NCI-H2081 treated with DMSO at 0.1 percent for 48 hours (cell line): ENCODE results near the gene GOSR1.
"Not testable (repeated sequence)": the region's sequence is repeated elsewhere in the genome, so short reads cannot be mapped to it uniquely, and the experiment has no call there.

Source experiments
- DNase-seq: peaks from one replicate; lab custom pipeline; 2025; lab: John Stamatoyannopoulos, UW

The GOSR1 gene

DNA sequence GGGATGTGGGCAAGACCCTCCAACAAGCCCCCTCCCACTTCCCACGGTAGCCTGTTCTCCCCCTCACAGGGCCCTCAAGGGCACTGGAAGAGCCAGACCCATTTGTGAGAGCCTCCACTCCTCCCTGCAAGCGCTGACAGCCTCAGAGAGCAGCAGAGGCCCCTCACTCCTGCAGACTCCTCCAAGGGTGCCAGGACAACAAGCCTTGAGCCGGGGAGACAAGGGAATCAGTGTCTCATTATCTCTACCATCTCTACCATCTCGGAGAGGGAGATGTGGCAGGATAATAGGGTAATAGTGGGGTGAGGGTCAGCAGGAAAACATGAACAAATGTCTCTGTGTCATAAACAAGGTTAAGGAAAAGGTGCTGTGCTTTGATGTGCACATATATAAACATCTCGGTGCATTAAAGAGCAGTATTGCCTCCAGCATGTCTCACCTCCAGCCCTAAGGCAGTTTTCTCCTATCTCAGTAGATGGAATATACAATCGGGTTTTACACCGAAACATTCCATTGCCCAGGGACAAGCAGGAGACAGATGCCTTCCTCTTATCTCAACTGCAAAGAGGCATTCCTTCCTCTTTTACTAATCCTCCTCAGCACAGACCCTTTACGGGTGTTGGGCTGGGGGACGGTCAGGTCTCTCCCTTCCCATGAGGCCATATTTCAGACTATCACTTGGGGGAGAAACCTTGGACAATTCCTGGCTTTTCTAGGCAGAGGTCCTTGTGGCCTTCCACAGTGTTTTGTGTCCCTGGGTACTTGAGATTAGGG, 86.1 kb downstream of the GOSR1 start:
- not testable (repeated sequence) for DNase-seq

DNA sequence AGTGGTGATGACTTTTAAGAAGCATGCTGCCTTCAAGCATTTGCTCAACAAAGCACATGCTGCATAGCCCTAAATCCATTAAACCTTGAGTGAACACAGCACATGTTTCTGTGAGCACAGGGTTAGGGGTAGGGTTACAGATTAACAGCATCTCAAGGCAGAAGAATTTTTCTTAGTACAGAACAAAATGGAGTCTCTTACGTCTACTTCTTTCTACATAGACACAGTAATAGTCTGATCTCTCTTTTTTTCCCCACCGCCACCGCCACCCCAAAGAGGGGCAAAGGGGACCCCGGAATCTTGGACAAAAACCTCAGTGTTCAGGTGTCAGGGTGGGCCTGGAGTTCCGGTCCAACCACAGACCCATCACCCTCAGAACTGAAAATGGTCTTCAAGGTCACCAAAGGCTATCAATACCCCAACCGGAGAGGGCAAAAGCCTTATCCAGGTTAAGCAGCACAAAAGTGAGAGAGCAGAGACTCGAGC, 86.7 kb downstream of the GOSR1 start:
- DNase-seq = not testable (repeated sequence)

DNA sequence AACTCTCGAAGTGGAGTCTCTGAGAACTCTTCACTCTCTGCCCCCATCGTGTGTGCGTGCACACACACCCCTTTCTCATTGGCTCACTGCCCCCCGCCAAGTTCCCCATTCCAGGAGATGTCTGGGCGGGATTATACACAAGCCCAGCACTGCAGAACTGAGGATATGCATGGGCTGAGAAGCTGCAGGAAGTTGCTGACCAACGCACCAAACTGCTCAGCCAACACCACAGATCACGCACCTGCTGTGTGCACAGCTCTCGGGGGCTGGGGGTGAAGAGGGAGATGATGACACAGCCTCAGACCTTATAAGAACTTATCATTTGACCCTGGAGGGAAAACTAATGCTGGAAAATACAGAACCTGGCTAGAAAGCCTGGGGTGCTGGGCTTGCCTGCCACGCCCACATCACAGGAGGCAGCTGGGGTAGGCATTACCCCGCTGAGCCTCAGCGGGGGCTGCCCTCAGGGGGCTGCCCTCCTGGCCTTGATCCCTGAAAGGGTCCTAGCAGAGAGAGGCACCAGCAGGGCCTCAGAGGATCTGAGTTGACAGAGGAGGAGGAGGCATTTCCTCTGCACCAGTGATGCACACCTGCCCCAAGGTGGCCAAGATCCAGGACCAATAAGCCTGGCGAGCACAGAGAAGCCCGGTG, 87.3 kb downstream of the GOSR1 start:
- not testable (repeated sequence) for DNase-seq

DNA sequence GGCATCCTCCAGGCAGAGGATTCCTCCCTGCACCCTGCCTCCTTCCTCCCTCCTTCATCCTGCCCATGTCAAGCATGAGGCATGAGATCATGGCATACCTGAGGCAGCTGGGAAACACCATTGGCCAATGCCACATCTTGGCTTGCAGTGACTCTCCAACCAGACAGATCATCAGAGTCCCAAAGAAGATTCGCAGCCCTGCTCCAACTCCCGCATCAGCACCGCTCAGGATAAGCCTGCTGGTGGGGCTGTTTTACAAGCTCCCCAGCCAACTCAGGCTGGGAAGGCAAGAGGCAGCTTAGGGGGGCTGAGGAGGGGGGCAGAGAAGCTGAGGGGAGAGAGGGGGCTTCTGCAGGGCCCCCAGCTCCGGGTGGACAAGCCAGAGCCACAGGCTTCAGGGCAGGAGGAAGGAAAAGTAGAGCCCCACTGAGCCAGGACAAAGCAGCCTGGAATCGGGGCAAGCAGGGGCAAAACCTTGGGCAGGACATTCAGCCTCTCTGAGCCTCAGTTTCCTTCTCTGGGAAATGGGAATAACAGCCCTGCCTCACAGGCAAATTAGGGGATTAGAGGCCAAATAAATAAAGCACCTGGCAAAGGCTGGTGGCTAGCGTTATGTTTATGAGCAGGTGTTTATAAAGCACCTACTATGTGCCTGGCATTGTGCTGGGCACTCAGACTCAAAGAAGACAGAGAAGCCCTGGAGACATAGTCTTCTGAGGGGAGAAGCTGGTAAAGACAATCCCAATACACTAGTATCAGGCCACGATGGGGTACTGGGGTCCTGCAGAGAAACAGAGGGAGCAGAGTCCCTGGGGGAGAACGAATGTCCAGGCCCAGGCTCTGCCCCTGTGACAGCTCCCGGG, 88.1 kb downstream of the GOSR1 start:
- no peak for DNase-seq

DNA sequence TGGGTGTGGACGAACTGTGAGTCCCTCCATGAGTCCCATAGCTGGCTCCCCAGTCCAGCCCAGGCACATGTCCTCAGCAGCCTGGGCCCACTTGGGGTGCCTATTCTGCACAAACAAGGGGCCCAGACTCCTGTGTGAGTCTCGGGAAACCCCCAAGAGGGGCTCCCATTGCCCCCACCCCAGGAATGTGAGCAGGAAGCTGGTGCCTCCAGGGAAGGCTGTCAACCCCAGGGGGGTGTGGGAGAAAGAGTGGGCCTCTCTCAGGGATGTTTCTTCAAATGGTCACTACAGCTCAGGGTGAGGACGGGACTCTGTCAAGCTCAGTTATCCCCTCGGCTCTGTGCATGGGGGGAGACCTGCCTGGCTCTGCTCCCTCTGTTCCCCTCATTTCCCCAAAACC, 88.9 kb downstream of the GOSR1 start:
- not testable (repeated sequence) for DNase-seq

DNA sequence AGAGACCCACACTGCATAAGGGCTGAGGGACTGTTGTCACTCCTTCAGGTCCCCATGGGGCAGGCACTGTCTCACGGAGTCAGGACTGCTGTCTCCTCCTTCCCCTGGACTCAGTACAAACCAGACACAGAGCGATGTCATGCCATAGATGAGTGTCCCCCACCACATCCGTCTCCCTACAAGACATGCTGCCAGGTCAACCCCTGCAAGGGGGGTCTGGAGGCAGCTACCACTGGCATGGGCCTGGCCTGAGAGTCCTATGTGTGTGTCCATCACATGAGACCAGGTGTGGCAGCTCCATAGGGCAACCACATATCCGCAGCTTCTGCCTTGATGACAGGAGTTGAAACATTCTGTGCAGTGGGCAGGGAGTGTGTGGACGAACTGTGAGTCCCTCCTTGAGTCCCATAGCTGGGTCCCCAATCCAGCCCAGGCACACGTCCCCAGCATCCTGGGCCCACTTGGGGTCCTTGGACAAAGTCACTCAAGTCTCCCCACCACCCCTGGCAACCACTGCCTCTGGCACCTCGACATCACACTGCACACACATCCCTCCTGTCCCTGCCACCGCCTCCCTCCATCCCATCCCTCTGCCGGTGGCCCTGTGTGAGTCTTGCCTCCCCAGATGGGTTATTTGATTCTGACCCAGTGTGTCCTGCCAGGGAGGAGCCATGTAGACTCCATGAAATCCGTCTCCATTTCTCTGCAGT, 89.5 kb downstream of the GOSR1 start:
- not testable (repeated sequence) for DNase-seq

DNA sequence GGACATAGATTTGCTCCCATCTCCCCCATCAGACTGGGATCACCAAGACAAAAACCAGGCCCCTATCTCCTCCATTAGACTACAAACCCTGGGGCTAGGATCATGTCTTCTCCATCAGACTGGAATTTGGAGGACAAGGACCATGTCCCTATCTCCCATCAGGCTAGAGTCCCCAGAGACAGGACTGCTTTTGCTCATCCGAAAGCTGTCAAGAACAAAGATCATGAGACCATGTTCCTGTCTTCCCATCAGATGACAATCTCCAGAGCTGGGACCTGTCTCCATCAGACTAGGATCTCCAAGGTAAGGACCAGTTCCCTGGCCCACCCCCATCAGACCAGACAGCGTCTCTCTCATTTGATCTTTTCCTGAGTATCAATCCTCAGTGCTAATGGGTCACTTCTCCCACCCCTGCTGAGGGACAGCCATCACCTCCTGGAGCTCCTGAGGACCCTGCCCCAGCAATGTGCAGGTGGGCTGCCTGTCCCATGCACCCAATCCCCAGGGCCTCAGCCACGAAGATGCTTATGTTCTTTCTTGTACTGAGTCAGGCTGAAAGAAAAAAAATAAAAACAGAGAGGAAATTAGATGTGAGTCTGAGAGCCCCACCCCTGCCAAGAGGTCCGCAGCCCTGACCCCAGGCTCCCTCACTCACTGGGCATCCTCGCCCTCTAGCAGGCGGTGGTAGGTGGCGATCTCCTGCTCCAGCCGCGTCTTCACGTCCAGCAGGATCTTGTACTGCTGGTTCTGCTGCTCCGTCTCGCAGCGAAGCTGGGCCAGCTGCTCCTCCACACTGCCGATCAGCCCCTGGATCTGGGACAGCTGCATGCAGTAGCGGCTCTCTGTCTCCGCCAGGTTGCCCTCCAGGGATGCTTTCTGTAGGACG, 90.3 kb downstream of the GOSR1 start:
- DNase-seq = no peak

DNA sequence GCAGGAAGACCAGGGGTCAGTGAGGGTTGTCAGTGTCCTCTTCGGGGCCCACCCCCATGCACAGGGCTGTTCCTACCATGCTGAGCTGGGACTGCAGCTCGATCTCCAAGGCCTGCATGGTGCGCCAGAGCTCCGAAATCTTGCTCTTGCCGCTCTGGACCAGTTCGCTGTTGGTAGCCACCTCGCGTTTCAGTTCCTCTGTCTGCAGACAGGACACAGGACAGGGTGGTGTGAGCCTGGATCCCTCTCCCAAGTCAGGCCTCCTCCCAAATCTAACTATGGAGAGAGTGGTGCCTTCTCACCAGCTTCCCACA, 90.9 kb downstream of the GOSR1 start:
- DNase-seq = no peak

DNA sequence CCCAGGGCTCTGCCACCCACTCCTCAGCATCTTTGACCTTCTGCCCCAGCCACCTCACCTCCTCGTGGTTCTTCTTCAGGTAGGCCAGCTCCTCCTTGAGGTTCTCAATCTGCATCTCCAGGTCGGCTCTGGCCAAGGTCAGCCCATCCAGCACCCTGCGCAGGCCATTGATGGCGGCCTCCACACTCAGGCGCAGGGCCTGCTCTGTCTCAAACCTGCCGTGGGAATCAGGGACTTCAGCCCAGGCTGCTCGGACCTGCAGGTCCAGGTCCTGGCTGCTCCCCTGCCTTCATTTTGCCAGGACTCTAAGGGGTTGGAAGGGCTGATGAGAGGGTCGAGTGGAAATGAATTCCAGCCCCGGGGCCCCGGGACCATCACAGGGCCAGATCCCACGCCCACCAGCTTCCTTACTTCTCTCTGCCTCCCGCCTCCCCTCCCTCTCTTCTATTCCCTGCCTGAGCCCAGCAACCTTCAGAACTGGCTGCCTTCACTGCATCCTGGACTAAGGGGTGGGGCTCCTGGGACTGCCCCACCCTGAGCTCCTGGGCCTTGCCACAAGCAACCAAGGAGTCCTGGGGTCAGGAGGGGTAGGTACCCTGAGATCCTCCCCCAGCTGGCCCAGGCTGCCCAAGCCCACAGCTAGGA, 92.4 kb downstream of the GOSR1 start:
- DNase-seq = not testable (repeated sequence)

DNA sequence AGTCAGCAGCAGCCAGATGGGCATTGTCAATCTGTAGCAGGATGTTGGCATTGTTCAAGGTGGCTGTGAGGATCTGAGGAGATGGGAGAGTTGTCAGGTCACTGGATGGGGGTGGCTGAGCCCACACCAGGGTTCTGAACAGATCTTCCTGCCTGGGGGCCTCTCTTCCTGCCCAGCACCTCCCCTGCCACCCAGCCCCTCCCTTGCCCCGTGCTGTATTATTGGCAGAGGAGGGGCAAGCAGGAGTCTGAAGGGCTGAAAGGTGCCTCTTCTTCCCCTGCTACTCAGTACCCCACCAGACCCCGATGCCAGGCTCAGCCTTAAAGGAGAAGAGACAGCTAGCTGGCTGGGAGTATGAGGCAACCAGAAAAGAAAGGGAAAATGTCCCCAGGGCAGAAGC, 93.0 kb downstream of the GOSR1 start:
- DNase-seq = no peak

DNA sequence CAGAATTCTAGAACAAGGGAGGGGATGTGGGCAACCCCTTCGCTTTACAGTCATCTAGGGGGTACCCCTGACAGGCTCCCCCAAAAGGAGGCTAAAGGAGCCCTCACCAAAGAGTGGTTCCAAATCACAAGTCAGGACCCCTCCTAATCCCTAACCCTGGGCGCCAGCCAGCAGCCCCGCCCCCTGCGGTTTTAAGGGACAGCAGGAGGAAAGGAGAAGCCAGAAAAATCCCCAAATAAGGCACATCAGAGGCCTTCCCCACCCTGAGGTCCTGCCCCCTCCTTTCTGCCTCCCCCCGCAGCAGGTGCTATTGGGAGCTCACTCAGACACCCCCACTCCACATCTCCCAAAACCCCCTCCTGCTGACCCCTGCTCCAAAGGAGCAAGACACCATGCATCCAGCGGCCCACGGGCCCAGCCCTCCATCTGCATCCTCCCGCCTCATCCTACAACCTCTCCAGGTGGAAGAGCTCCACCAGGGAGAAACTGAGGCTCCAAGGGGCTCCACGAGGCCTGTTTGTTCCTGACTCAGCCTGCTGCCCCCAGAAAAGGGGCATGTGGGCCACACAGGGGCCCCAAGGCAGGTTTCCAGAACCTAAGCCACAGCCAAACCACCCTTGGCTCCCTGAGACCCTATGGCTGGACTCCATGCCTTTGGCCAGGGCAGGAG, 93.5 kb downstream of the GOSR1 start:
- no peak for DNase-seq

DNA sequence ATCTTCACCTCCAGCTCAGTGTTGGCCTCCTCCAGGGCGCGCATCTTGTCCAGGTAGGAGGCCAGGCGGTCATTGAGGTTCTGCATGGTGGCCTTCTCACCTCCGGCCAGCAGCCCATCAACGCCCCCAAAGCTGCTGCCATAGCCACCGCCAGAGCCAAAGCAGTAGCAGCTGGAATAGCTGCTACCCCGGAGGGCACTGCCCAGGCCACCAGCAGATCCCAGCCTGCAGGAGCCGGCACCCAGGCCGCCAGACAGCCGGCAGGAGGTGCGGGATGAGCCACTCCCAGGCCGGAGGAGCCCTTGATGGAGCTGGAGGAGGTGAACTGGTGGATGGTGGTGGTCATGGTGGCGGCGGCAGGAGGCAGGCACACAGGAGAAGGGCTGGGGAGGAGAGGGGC, 94.2 kb downstream of the GOSR1 start:
- not testable (repeated sequence) for DNase-seq

DNA sequence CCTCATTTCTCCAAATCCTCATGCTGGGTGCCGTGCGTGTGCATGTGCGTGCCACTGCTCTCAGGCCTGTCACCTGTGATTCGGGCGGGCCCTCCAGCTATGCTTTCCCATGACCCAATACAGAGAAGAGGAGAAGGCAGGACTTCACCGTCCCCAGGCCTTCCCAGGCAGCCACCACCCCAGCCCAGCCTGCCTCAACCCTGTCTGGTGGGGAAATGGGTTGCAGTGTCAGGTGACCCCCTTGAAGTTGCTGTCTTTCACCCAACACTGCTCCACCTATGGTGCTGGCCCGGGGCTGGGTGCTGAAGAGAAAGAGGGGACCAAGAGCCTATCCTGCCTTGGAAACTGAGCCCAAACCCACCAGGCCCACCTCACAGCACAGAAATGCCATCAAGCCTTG, 94.7 kb downstream of the GOSR1 start:
- no peak for DNase-seq

DNA sequence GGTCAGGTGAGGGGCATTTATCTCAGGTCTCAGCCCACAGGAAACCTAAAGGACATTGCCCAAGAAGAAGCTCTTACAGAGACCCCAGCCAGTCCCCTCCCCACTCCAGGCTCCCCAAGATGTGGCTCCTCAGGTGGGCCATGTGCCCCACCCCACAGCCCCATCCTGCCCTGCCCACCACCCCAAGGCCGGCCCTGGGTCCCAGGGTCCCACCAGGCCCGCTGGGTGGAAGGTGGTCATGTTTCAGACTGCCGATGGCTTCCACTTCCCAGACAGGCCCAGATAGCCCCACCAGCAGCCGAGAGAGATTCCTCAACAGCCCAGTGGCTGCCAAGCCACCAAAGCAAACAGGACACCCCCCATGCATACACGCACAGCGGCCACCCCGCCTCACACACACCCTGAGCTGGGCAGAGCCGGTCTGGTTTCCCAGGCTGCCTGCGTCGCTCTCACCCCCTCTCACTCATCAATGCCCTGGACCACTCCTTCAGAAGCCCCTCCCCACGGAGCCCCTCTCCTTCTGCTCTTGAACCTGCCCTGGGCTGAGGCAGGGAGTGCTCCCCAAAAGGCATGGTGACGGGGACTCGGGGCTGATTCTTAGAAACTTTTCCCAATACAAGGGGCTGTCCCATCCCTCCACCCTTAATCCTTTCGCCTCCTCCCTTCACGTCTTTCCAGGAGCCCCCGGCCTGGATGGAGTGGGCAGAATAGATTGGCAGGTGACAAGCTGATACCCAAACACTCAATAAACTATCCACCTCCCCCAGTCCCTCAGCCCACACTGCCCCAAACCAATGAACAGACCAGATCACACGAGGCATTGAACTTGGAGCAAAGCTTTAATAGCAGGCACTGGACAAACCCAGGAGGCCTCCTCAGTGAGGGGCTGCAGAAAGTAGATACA, 95.7 kb downstream of the GOSR1 start:
- not testable (repeated sequence) for DNase-seq

DNA sequence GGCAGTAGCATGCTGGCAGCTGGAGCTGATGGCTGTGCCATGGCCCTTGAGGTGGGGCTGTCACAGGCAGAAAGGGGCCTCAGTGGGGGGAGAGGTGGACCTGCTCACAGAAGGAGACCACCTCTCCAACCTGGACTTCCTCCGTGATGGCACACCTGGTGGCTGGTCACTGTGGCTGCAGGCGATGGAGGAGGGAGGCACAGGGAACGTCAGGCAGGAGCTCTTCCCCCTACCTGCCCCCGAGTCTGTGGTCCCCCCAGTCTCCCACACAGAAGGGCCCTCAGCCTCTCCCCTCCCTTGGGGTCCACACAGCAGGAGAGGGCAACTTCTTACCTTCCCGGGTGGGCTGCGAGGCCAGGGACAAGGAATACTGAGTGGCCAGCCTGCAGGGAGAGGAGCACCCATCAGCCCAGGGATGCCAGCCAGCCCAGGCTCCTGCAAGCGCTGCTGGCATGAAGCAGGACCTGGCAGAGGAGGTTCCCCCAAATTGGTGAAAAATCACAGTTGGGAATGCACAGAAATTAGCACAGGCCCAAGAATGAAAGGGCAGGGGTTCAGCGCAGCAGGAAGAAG, 96.5 kb downstream of the GOSR1 start:
- no peak for DNase-seq

DNA sequence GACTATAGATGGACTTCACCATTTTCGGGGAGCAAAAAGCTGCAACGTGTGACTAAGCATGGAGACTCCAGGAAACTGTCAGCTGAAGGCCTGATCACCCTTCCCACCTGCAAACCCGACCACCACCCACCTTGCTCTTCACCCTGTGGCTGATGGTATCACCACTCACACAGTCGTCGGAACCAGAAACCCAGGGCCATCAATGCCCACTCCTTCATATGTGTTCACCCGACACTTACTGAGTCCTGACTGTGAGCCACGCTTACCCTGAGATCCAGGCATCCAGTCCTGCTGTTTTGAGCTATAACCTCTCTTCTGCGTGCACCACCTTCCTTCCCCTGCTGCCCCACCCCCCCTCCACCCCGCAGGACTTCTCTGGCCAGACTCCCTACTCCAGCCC, 97.1 kb downstream of the GOSR1 start:
- DNase-seq = not testable (repeated sequence)

DNA sequence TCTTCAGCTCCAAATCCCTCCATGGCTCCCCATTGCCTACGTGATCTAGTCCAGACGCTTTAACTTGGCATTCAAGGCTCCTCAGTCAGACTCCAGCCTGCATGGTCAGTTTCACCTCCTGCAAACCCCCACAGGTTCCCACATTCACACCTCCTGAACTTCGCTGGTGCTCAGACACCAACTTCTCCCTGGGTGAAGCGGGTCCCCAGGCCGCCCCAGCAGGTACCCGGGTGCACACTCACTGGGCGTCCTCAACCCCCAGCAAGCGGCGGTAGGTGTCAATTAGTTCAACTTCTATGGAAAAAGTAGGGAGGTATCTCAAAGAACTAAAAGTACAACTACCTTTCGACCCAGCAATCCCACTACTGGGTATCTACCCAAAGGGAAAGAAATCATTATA, 97.6 kb downstream of the GOSR1 start:
- not testable (repeated sequence) for DNase-seq

DNA sequence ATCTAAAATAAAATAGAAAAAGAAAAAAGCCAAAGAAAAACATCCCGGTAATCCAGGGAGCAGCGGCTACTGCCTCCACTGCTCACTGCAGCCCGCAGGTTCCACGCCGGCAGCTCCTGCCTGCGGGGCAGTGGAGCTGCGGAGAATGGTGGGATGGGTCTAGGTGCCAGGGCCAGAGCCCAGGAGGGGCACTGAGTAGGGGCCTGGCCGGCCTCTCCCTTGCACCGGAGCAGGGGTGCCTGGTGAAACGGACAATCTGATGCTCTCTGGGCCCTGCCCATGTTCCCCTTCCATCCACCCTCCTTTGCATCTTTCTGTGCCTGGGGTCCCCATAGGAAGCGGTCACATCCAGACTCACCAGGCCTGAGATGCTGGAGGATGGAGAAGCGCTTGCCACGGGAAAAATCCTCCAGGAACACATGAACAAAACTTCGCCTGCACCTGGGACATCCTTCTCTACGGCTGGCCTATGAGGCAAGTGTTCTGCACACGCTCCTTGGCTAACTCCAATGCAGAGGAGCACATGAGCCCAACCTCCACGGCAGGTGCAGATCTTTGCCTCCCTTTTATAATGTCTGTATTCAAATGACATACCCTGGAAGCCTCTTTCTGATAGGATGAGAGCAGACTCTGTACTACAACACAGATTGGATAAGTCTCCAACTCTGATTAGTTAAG, 98.6 kb downstream of the GOSR1 start:
- not testable (repeated sequence) for DNase-seq
